ENCODE measurements around the gene DDAH1.

- TF ChIP-seq EZH2 (IDR thresholded peaks at IDR 0.05; ENCODE audit: borderline replicate concordance) (no peak), CTCF (IDR thresholded peaks at IDR 0.05; ENCODE audit: poor library complexity) (no peak)
Measured at GRCh38 chr1:85332575-85332974, 132.4 kb downstream of the DDAH1 start.
